CD4-positive, alpha-beta T cell treated with Interleukin-1 beta for 1 hour (primary cell): ENCODE data around the gene HOXC9.

Source experiments
- DNase-seq, 2 donors: peaks; one replicate each; pipeline ENCODE4 v3.0.0-alpha.2; 2020 to 2022

Gene HOXC9

DNA sequence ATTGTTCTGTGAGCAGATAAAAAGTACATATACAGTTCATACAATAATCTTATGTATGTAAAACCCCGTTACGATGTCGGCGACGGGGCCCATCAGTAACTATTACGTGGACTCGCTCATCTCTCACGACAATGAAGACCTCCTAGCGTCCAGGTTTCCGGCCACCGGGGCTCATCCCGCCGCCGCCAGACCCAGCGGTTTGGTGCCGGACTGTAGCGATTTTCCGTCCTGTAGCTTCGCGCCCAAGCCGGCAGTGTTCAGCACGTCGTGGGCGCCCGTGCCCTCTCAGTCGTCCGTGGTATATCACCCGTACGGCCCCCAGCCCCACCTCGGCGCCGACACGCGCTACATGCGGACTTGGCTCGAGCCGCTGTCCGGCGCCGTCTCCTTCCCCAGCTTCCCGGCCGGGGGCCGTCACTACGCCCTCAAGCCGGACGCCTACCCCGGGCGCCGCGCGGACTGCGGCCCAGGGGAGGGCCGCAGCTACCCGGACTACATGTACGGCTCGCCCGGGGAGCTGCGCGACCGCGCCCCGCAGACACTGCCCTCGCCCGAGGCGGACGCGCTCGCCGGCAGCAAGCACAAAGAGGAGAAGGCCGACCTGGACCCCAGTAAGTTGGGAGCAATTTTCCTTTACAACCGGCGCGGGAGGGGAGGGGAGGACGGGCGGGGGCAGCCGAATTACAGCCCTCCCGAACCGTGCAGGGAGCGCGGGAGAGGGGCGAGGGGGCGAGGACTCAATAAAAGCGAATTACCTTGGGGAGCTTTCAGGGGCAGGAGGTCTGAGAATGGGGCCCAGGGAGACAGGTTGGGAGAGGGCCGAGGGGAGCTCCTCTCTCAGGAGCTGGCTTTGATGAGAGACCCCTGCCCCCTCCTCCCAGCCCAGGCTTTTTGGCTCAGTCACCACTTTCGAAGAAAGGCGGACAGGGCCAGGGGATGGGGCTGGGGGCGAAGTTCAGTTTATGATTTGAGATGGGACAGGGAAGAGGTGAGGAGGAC is at the start of gene HOXC9:
Gene HOXC9 (plus strand): TSS at position 46 of the 999 bp plus-strand sequence. CDS start 28 bp downstream, at position 74.
- no peak for DNase-seq

DNA sequence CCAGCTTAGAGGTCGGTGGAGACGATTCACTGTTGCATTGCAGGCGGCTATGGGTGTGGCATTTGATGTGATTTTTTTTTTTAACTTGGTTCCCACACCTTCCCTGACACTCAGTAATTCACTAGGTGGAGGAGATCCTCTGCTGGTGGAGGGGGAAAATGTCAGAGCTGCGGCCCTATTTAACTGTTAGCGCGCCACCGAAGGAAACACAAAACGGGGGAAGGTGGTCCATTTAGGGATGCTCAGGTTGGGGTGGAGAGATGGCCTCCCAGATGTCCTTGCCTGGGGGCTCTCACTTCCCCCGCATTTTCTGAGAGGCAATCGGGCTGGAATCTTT is 49.6 kb upstream of the HOXC9 start:
- no peak for DNase-seq

DNA sequence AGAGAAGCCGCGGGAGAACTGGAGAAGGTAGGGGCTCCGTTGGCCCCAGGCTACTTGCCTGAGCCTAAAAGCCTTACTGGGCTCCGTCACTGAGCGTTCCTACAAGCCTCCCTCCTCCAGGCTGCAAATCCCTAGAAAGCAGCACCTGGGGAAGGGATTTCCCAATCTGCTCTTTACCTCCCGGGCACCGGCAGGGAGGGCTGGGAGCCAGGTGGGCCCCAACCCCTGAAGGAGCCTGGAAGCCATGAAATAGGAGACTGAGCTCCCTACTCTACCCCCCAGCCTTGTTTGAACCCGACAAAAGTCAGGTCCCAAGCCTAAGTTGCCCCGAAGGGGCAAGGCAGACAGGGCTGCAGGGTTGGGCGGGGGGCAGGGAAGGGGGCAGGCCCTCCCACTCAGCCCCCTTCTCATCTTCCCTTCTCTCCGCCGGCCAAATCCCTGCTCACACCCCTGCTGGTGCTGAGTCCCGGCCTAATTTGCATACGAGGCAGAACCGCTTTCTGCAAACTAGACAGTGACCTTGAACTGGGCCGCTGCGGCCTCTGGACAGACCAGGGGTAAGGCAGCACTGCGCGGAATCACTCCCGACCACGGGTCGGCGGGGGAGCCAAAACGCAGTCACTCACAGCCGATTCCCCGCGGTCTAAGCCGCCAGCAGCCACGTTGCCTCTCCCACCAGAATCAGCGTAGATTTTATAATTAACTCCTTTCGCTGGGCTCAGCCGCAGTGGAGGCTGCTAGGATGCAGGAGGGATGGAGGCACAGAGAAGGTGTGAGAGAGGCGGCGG is 49.0 kb upstream of the HOXC9 start:
- DNase-seq = no peak

DNA sequence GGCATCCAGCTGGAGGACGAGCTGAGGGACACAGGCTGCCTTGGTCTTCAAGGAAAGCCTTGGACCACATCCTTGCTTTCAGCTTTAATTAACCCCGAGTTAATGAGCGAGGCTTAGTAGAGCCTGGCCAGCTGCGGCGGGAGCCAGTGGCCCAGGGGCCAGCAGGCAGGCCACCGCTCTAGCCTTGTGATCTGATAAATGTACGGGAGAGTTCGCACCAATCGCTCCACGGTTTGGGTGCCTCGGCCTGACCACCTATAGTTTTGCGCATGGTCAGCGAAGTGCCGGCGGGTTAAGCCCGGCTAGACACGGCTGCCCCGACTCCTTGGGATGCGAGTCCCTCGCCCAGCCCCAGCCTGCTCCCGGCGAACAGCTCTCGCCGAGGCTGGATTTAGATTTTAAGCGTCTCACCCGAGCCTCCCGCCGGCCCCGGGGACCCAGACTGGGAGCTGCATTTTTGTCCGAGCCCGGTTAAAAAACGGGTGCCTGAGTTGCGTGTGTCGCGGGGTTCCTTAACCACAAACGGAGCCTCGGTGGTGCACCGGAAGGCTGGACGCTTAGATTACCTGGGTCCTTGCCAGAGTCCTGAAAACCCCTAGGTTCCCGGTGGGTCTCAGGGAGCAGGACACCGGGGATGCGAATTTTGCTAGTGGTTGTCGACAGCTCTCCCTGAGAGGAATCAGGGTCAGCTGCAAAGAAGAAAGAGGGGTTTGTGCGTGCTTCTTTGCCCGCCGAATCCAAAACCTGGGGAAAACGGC is 48.2 kb upstream of the HOXC9 start:
- no peak for DNase-seq

- DNase-seq = no peak
These were observed 47.6 kb upstream of the HOXC9 start for GRCh38 chr12:53952335-53952694.

- DNase-seq = no peak
These were observed 46.9 kb upstream of the HOXC9 start for GRCh38 chr12:53952871-53953734.

DNA sequence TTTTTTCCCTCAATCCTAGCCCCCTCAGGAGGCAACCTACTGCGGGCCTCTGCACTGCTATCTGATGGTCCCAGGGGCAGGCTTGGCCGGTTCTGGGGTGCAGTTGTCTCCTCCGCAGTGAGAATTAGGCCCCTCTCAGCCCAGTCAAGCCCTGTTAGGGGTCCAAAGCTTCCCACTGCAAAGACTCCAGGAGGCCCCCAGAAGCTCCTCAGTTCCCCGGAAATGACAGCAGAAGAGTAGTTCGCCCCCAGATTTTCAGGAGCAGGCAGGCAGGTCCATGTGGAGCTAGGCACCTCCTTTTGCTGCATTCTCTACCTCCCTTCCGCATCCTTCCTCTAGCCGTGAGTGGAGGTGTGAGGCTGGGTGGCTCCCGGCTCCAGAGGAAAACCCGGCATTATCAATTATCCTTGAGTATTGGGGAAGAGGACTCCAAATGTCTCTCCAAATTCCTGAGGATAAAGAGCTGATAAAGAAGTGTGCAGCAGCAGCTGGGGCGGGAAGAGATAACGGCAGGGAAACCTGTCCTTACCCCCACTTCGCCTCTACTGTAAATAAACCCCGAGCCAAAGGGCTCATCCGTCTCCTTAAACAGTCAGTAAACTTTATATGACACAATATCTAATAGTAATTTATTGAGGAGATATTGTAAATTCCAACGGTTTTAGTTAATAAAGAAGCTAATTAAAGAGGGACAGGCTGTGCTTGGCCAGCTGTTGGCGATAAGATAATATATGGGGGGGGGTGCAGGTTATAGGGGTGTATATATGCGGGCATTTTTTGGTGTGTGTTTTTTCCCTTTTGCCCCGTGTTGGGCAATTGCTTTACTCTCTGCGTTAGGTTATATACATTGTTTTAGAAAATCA is 45.9 kb upstream of the HOXC9 start:
- DNase-seq = no peak

- no peak for DNase-seq
These were observed 45.3 kb upstream of the HOXC9 start, which contains the start of gene HOXC12 for GRCh38 chr12:53954694-53955035. HOXC12 (plus strand) TSS chr12:53954903; CDS start chr12:53954930, 27 bp downstream.

- DNase-seq = no peak
These were observed 44.8 kb upstream of the HOXC9 start for GRCh38 chr12:53955036-53955775.

DNA sequence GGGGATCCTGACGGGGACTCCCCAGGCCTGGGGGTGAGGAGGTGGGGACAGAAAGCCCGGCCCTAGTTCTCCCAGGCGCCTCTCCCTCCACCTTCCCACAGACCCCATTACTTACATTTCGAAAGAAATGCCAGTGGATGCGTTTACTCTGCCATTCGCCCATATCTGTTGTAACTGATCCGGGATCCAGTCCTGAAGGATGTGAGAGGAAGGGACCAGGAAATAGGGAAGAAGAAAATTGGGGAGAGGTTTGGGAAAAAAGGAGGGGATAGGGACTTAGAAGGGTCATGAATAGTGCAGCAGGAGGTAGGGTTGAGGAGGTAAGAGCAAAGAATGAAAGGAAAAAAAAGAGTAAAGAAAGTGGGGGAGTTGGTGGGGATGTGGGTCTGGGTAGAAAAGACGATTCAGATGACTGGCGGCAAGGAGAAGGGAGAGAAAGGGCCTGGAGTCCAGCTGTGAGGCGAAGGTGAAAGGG is 44.1 kb upstream of the HOXC9 start:
- no peak for DNase-seq

- DNase-seq = no peak
These were observed 43.6 kb upstream of the HOXC9 start for GRCh38 chr12:53956251-53956887.

- no peak for DNase-seq
These were observed 42.9 kb upstream of the HOXC9 start for GRCh38 chr12:53956914-53957536.

DNA sequence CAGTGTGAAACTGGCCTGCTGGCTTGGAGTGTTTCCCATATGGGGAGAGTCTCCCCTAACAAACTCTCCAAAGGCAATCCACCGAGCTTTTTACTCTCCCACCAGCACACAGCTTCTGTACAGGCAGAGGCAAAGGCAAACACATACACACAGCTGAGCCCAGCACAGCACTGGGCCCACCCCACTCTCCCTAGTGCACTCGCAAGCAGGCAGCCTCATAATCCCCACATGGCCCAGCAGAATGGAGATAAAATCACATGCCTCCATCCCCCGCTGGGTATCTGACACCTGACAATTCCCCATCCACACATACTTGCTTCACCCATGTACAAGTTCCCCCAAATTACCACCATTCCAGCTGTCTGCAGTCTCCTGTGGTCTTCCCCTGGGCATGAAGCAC is 41.8 kb upstream of the HOXC9 start:
- no peak for DNase-seq

DNA sequence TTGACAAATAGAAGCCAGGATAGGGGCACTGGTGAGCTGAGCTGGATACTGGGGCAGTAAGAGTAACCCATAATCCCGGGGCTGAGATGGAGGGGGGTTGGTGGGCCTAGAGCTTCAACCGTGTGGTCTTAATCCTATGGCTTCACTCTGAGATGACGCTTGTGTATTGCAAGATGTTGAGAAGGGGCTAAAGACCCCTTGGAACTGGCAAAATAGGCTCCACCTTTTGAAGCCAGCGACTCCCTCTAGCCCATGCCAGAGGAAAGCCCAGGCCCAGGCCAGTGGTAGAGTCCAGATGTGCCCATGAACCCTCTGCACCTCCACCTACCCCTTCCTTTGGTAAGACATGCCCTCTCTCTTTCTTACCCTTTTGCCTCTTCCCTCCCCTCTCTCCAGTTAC is 40.6 kb upstream of the HOXC9 start:
- DNase-seq = no peak

GRCh38 chr12:53960187-53961024 is 39.6 kb upstream of the HOXC9 start:
- no peak for DNase-seq

DNA sequence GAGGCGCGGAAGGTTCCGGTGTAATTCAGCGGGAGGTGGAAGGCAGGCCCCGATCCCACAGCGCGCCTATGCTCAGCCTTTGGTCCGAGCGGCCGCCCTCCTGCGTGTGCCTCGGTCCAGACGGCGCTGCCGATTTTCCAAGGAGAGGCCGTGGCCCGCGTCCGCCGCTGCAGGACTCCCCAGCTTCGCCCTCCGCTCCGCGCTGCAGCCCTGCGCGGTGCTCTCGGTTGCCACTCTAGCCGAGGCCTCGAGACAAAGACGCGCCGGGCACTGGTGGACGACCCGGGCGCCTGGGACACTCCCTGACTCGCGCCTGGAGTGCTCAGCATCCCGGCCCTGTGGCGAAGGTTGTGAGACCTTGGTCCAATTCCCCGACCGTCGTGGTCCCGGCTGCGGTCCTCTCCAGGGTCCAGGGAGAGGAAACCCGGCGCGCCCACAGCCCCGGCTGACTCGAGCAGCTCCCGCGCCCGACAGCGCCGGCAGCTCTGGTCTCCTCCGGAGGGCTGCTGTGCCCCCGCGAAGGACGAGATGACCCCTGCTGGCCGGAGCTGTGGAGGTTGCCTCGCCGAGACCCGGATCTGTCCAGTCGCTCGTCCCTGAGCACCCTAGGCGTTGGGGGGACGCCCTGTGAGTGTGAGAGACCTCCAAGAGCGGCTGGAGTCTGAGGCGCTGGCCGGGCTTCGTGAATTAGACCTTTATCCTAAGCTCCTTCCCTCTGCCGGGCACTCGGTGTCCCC is 38.8 kb upstream of the HOXC9 start:
- no peak for DNase-seq

GRCh38 chr12:53963005-53963404 is 37.0 kb upstream of the HOXC9 start:
- no peak for DNase-seq
